Activated CD4-positive, CD25-positive, alpha-beta regulatory T cell treated with anti-CD3 and anti-CD28 coated beads, Interleukin-2, amount 50 U/mL, for 24 hours (primary cell): ENCODE results near the gene HIVEP3.

Experiments used
- ATAC-seq, 2 donors: fragments of 150-1000 bp; cut with Tn5 transposase; one replicate each; pipeline ENCODE4 v1.10.0; 2021; ENCODE audit warnings: mild to moderate bottlenecking in 1 of 2, moderate library complexity in 1 of 2

HIVEP3 gene

DNA sequence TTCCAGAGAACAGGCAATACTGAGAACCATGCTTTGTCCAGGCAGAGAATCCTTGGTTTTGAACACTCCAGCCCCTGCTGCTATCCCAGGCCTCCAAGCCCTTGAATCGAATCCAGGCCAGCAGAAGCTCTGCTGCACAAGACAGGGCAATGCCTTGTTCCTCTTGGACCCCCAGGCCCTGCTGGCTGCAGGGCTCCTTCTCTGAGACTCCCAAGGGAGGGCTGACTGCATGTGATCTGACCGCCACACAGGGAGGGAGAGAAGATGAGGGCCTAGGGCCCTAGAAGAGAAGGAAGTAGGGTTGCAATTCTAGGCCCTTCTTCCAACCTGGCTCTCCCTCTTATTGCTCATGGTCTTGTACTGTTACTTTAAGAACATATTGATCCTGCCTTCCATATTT, 273.7 kb downstream of the HIVEP3 start:
- no peak for ATAC-seq

GRCh38 chr1:41642922-41643821, 275.6 kb downstream of the HIVEP3 start:
- ATAC-seq: no peak

GRCh38 chr1:41641941-41642527, 276.7 kb downstream of the HIVEP3 start:
- ATAC-seq: no peak

- no peak for ATAC-seq
These were observed 277.3 kb downstream of the HIVEP3 start for GRCh38 chr1:41641475-41641814.

- no peak for ATAC-seq
These were observed 277.8 kb downstream of the HIVEP3 start for GRCh38 chr1:41640756-41641474.

- no peak for ATAC-seq
These were observed 278.5 kb downstream of the HIVEP3 start for GRCh38 chr1:41640141-41640751.

DNA sequence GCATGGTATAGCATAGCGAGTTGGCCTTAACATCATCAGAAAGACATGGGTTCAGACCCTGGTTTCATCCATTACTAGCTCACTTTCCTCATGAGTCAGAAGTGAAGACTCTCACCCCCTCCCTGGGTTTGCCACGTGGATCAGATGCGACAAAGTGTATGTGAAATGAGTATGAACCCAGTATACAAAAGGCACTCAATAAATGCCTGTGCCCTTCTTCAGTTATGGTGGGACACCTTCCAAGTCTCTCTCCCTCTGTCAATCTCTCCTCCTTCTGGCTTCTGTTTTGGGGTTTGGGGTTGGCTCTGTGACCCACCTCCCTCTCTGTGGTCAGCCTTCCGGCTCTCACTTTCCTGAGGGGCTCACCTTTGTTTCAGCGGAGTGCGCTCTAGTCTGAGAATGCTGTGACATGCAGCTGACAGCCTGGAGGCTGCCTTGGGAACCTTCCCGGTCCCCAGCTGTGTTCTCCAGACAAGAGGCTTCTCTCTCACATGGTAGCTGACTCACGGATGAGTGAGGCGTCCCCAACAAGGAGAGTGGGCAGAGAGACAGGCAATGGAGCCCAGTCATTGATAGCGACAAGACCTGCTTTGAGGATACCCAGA, 279.3 kb downstream of the HIVEP3 start:
- peak; percentile 85 to 88 for ATAC-seq

DNA sequence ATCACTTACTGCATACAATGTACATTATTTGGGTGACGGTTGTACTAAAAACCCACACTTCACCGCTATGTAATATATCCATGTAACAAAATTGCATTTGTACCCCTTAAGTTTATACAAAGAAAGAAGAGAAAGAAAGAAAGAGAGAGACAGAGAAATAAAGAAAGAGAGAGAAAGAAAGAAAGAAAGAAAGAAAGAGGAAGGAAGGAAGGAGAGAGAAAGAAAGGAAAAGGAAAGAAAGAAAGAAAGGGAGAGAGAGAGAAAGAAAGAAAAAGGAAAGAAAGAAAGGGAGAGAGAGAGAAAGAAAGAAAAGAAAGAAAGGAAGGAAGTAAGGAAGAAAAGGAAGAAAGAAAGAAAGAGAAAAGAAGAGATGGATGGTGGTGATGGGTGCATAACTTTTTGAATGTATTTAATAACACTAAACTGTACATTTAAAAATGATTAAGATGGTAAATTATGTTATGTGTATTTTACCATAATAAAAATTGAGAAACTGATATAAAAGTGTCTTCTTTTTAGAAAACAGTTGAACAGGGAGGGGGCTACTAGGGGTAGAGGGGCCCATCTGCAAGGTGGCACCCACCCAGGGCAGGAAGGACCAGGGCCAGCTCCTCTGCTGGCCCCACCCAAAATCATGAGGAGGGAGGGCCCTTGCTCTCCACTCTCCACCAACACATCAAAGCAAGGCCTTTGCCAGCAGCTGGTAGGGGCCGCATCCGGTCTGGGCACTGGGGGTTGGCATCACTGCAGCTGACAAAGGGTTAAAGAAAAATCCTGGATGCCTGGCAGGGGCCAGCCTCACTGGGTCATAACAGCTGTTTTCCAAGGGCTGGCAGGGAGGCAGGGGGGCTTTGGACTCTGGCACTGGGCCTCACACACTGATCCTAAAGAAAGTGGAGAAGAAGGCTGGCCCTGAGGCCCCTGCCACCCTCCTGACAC, 280.4 kb downstream of the HIVEP3 start:
- no peak for ATAC-seq

GRCh38 chr1:41637367-41637766, 281.4 kb downstream of the HIVEP3 start:
- no peak for ATAC-seq

DNA sequence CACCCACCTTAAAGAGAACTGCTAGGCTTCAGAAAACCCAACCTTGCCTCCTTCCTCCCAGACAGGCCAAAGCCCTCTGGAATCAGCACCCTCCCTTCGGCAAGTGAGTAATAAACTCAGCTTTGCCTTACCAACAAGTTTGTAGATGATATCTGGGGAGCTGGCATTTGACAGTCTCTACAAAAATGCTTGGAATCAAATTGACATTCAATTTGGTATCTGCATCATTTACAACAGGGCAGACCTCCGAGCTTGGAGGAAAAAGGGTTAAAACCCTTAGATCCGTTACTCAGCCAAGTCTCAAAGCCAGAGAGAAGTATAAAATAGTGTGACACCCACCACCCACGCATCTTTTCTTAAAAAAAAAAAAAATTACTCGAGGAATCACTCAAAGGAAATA, 285.0 kb downstream of the HIVEP3 start:
- no peak for ATAC-seq

DNA sequence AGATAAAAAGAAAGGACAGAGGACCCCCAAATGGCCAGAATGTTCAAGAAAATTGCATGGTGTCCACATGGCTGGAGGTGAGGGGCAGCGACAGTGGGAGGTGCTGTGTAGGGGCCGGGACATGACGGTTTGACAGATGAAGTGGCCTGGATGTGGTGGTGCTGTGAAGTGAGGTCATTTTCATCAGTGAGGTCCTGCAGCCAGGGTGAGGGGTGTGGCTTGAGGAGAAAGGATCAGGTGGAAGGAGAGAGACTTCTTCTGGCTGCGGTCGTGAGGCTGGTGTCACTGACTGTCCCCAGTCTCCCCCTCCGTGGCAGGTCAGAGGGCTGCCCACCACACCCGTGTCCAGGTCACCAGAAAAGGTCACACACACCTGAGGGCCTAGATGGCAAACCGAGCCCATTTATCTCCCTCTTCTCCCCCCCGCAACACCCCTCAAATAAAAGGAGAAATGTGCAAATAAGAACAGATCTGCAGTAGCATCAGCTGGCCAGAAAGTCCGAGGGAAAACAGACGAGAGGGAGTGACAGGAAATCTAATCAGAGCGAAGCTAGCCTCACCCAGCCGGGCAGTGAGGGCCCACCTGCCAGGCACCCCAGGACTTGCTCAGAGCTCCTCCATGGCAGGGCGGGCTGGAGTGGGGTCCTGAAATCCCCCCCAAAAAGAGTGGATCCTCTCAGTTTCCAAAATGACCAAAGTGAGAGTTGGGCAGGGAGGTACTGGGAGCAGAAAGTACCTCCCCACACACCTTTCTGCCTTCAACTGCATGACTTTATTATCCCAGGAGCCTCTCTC, 285.7 kb downstream of the HIVEP3 start:
- ATAC-seq: no peak

GRCh38 chr1:41631971-41632370, 286.8 kb downstream of the HIVEP3 start:
- no peak for ATAC-seq

GRCh38 chr1:41631154-41631553, 287.6 kb downstream of the HIVEP3 start:
- no peak for ATAC-seq

DNA sequence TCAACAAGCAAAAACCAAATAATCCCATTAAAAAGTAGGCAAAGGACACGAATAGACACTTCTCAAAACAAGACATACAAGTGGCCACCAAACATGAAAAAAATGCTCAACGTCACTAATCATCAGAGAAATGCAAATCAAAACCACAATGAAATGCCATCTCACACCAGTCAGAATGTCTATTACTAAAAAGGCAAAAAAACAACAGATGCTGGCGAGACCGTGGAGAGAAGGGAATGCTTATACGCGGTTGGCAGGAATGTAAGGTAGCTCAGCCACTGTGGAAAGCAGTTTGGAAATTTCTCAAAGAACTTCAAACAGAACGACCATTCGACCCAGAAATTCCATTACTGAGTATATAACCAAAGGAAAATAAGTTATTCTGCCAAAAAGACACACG, 289.2 kb downstream of the HIVEP3 start:
- ATAC-seq: no peak

DNA sequence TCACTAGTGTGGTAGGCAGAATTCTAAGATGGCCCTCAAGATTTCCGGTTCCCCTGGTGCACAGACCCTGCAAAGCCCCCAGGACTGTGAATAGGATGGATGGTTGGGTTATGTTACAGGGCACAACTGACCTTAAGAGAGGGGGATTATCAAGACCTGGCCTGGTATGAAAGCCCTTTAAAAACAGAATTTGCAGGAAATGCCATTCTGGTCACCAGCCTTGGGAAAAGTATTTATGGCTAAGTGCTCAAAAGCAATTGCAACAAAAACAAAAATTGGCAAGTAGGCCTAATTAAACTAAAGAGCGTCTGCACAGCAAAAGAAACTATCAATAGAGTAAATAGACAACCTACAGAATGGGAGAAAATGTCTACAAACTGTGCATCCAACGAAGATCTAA, 289.6 kb downstream of the HIVEP3 start:
- no peak for ATAC-seq

DNA sequence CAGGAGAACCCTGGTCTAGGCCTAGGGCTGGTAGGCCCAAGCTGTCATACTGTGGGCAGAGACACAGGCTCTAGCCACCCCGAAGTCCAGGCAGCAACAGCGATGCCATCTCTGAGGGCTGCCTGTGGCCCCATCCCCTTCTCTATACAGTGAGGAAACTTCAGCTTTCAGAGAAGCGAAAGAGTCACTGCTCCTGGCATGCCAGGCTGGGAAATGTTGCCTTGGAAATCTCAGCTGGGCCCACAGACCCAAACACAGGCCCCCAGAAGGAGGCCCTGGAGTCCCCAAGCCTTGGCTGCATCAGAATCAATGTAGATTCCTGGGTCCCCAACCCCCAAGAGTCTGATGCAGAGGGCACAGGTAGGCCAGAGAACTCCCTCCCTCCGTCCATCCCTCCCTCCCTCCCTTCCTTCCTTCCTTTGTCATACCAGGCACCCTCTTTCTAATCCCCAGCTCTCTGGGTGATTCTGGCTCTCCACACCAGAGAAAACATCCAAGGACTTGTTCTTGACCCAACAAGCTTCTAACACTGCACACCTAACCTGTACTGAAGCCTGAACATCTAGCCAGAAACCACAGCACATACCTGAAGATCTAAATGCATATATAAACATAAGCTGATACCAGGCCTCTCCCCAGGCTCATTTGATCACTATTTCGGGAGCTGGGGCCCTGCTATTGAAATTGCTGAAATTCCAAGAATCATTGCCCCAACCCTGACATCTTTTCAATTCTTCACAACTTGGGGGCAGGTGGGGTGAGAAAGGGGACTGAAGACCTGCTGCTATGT, 291.0 kb downstream of the HIVEP3 start:
- ATAC-seq: no peak

DNA sequence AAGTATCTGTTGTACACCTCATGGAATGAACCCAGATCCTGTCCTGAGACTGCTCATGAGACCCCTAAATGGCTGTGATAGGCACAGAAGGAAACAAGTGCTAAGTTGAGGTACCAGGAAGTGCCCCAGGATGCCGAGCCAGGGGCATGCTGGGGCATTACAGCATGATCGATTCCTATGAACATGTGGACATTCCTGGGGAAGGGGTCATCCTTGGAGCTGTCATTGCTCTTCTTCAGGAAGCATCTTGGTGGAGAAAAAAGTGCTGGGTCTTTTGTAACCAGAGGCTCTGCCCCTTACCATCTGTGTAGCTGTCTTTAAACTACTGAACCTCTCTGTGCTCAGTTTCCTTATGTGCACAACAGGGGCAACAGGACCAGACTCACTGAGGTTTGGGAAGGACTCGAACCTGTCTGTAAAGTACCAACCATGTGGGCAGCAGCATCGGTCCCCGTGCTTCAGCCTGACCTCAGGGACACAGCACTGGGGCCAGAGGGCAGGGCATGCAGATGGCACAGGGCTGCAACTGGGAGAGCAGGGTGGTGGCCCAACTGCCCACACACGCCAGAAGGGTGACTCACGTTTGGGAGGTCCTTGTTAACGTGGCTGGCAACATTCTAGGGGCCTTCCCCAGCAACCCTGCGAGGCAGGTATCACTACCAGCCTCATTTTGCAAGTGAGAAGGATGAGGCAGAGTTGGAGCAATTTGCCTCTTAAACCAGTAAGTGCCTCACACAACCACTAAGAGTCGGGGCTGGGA, 291.9 kb downstream of the HIVEP3 start:
- peak; percentile 84 to 91 for ATAC-seq

- no peak for ATAC-seq
These were observed 292.6 kb downstream of the HIVEP3 start for GRCh38 chr1:41626146-41626545.

- ATAC-seq: no peak
These were observed 295.0 kb downstream of the HIVEP3 start for GRCh38 chr1:41623736-41624135.
